ENCODE results near the gene ACOXL. TPM values are rescaled to one million over a fixed set of nuclear protein-coding genes. Genes with fewer than 3 reads are reported as not detected.

Gene ACOXL
- total RNA-seq, 4 donors from 2014 or later, result not detected

GRCh38 chr2:110940376-110940910, 208.1 kb downstream of the ACOXL start:
- no peak for TF ChIP-seq POLR2A (IDR thresholded peaks at IDR 0.05)
- TF ChIP-seq CTCF (IDR thresholded peaks at IDR 0.05), result no peak
- Histone ChIP-seq H3K36me3 (no peaks in the 10 kb centered on the region), H3K9me3 (no peaks in the 10 kb centered on the region), H3K27ac (no peak overlapping the region), H3K4me1 (no peaks in the 10 kb centered on the region), H3K27me3 (no peaks in the 10 kb centered on the region), H3K4me3 (no peak overlapping the region)
- no peak for DNase-seq
- intact Hi-C loops (cut with DNase I), result no loop called here
- 70 to 72% methylated on average over 5 of the region's 5 CpGs for WGBS, 2 donors

GRCh38 chr2:110941226-110941625, 208.9 kb downstream of the ACOXL start:
- 70 to 79% methylated on average over 2 of the region's 2 CpGs for WGBS, 2 donors

GRCh38 chr2:110943070-110943634, 210.8 kb downstream of the ACOXL start:
- DNase-seq, result no peak
- Histone ChIP-seq H3K9me3 (no peaks in the 10 kb centered on the region), H3K36me3 (no peaks in the 10 kb centered on the region), H3K27me3 (no peaks in the 10 kb centered on the region), H3K4me1 (peaks cover 0 to 15% (median 0%) of the 10 kb centered on the region in 3 donors), H3K4me3 (no peak overlapping the region), H3K27ac (no peak overlapping the region)
- TF ChIP-seq POLR2A (IDR thresholded peaks at IDR 0.05) (no peak), CTCF (IDR thresholded peaks at IDR 0.05) (no peak)
- intact Hi-C loops (cut with DNase I), result no loop called here
- 55 to 71% methylated on average over 1 of the region's 1 CpG for WGBS, 2 donors

More at GRCh38 chr2:110941226-110941625, 208.9 kb downstream of the ACOXL start:
- H3K27me3 ChIP-seq, result no peaks in the 10 kb centered on the region
- no peak overlapping the region for H3K4me3 ChIP-seq
- no peaks in the 10 kb centered on the region for H3K9me3 ChIP-seq
- intact Hi-C loops (cut with DNase I), result no loop called here
- no peak for TF ChIP-seq CTCF (IDR thresholded peaks at IDR 0.05)
- TF ChIP-seq POLR2A (IDR thresholded peaks at IDR 0.05), result no peak
- no peaks in the 10 kb centered on the region for H3K36me3 ChIP-seq
- no peaks in the 10 kb centered on the region for H3K4me1 ChIP-seq
- no peak overlapping the region for H3K27ac ChIP-seq
- no peak for DNase-seq

- no peak for DNase-seq
- H3K27me3 ChIP-seq, result no peaks in the 10 kb centered on the region
- H3K4me1 ChIP-seq, result peaks cover 0 to 38% (median 0%) of the 10 kb centered on the region in 3 donors
- no peaks in the 10 kb centered on the region for H3K36me3 ChIP-seq
- WGBS, 2 donors, result 16 to 41% methylated on average over 7 of the region's 7 CpGs
- H3K9me3 ChIP-seq, result no peaks in the 10 kb centered on the region
- intact Hi-C loops (cut with DNase I), result no loop called here
- no peak for TF ChIP-seq POLR2A (IDR thresholded peaks at IDR 0.05)
- no peak for TF ChIP-seq CTCF (IDR thresholded peaks at IDR 0.05)
- no peak overlapping the region for H3K27ac ChIP-seq
- no peak overlapping the region for H3K4me3 ChIP-seq
Observed at GRCh38 chr2:110946902-110947301, 214.5 kb downstream of the ACOXL start.

GRCh38 chr2:110948027-110948674, 215.8 kb downstream of the ACOXL start:
- no peak for DNase-seq
- H3K4me1 ChIP-seq, result peaks cover 0 to 38% (median 0%) of the 10 kb centered on the region in 3 donors
- H3K9me3 ChIP-seq, result no peaks in the 10 kb centered on the region
- H3K4me3 ChIP-seq, result no peak overlapping the region
- H3K27ac ChIP-seq, result no peak overlapping the region
- no peak for TF ChIP-seq CTCF (IDR thresholded peaks at IDR 0.05)
- no peak for TF ChIP-seq POLR2A (IDR thresholded peaks at IDR 0.05)
- no peaks in the 10 kb centered on the region for H3K27me3 ChIP-seq
- intact Hi-C loops (cut with DNase I), result no loop called here
- 29 to 50% methylated on average over 10 of the region's 10 CpGs for WGBS, 2 donors
- H3K36me3 ChIP-seq, result no peaks in the 10 kb centered on the region

Data from esophagus squamous epithelium (tissue), 5 donors.